MM.1S (cell line): ENCODE data around the gene SNRPD3.

Experiments
- CTCF ChIP-seq: fragments of 300-600 bp; sonication (generic); IDR thresholded peaks from 2 replicates; pipeline ENCODE4 v1.5.1; 2016; ENCODE audit warnings: antibody characterized with exemption, low read length, mixed read lengths
- EZH2 ChIP-seq: fragments of 300-600 bp; sonication (generic); optimal IDR thresholded peaks from 2 replicates; pipeline ENCODE3; 2017; ENCODE audit warnings: low read depth, mild to moderate bottlenecking, antibody characterized with exemption, low read length, mixed read lengths
- EZH2phosphoT487 ChIP-seq: fragments of 300-600 bp; sonication (generic); IDR thresholded peaks from 2 replicates; pipeline ENCODE4 v1.6.1; 2018; ENCODE audit warnings: antibody characterized with exemption, low read length

- no peak for TF ChIP-seq CTCF
- TF ChIP-seq EZH2phosphoT487: no peak
- no peak for TF ChIP-seq EZH2
These were observed 5.5 kb upstream of the SNRPD3 start for GRCh38 chr22:24550028-24550901.
